Heart left ventricle (tissue), 16 donors: ENCODE measurements around the gene THSD4. TPM values are rescaled to one million over a fixed set of nuclear protein-coding genes. Genes with fewer than 3 reads are reported as not detected.

Experiments used
- ATAC-seq, 4 donors: fragments of 200-7000 bp; cut with Tn5 transposase; one replicate each; pipeline ENCODE4 v1.9.1; 2020 to 2022; ENCODE audit warnings: moderate library complexity in 4 of 4, mild to moderate bottlenecking in 3 of 4, moderate number of reproducible peaks in 1 of 4
- DNase-seq, 5 donors: peaks; one replicate each; pipeline ENCODE4 v3.0.0-alpha.2; 2020
- H3K27ac ChIP-seq, 12 donors: fragments of 200-600 bp; sonication (generic) in 4 of 12; one replicate each; pipeline versions ENCODE4 v1.5.0 to v1.8.0; 2016 to 2022; ENCODE audit warnings: mild to moderate bottlenecking in 2 of 12
- H3K27me3 ChIP-seq, 9 donors: fragments of 200-600 bp; sonication (generic) in 2 of 9; one replicate each; pipeline versions ENCODE4 v1.5.1 to v1.8.0; 2016 to 2022; ENCODE audit warnings: mild to moderate bottlenecking in 3 of 9
- H3K36me3 ChIP-seq, 9 donors: fragments of 200-600 bp; sonication (generic) in 2 of 9; one replicate each; pipeline versions ENCODE4 v1.5.0 to v1.8.0; 2018 to 2022; ENCODE audit warnings: mild to moderate bottlenecking in 2 of 9
- H3K4me1 ChIP-seq, 12 donors: fragments of 200-600 bp; sonication (generic) in 4 of 12; one replicate each; pipeline versions ENCODE4 v1.5.0 to v1.8.0; 2016 to 2022; ENCODE audit warnings: mild to moderate bottlenecking in 3 of 12
- H3K4me3 ChIP-seq, 12 donors: fragments of 200-600 bp; sonication (generic) in 4 of 12; one replicate each; pipeline versions ENCODE4 v1.5.0 to v1.8.0; 2017 to 2022; ENCODE audit warnings: mild to moderate bottlenecking in 9 of 12, moderate library complexity in 4 of 12
- H3K9me3 ChIP-seq, 12 donors: fragments of 200-600 bp; sonication (generic) in 4 of 12; one replicate each; pipeline versions ENCODE4 v1.5.0 to v1.8.0; 2016 to 2022; ENCODE audit warnings: mild to moderate bottlenecking in 1 of 12
- CTCF ChIP-seq, 12 donors: fragments of 200-600 bp; sonication (generic) in 4 of 12; IDR thresholded peaks; one replicate each; pipeline versions ENCODE4 v1.5.0 to v1.8.0; 2018 to 2022; ENCODE audit warnings: antibody characterized with exemption in 12 of 12, mild to moderate bottlenecking in 5 of 12
- POLR2A ChIP-seq, 2 donors: fragments of 450-650 bp; IDR thresholded peaks; one replicate each; pipeline ENCODE4 v1.6.1; 2017; ENCODE audit warnings: antibody characterized with exemption in 2 of 2, mild to moderate bottlenecking in 2 of 2, moderate library complexity in 2 of 2
- WGBS, 4 donors: extraction: QIAGEN DNeasy Blood & Tissue Kit in 2 of 4; methylation state at CpG; one replicate each; pipeline versions ENCODE4 v1.1.5 to v1.1.7; 2013 to 2018; 5-methylcytosine and 5-hydroxymethylcytosine counted together
- intact Hi-C, 10 donors: fragments of 100-400 bp; cut with DNase I; formaldehyde crosslinking; loops; one replicate each; pipeline versions ENCODE4 v1.11.1 to v1.14.2; 2022
- polyA plus RNA-seq, 2 donors: library from polyadenylated mRNA; stranded (reverse); fragments of 200-250 nt; gene quantifications; one replicate each; pipeline ENCODE4 v1.2.3, GENCODE V29; 2013
- total RNA-seq, 9 donors: library from RNA; depleted of rRNA in 2 of 9; stranded (reverse); fragments of >200 nt in 2 of 9; fragmentation: NEBNext Ultra II Directional in 3 of 9; extraction: Animal tissue kit (Norgen Biotek cat#: 25700) in 3 of 9; gene quantifications; one replicate each; pipeline versions ENCODE4 v1.1.0 to v1.2.4, GENCODE V29; 2016 to 2023
- donor health status: ischemic (EF 13 %, LVEDD 7.1; RV severe dilation, severe dysfunction).
- donor health status: healthy with polysubstance abuse.
- donor health status: DM: no; HTN: yes; CAD: no.
- donor health status: DM: no; HTN: no; CAD: no.
- donor health status: ischemic (EF 25% LVEDD 6.9; RV normal size, moderate dysfunction).
- donor health status: ischemic (EF 25% LVEDD 5.7; RV mildly dilated, moderate dysfunction).
- donor health status: healthy.
- donor health status: DM: yes; HTN: yes; CAD: no.
- donor health status: ischemic (EF 35%, LVEDD 5.7; RV mildly dilated, moderate dysfunction).
- donor health status: nonischemic (EF 11% LVEDD 7.7; RV severe dilation, severe dysfunction).
- donor health status: DM: yes; HTN: yes; CAD: no.
- donor health status: PGD.
- donor health status: ischemic (EF 29% LVEDD 5.4; RV normal size, mild dysfunction).
- donor health status: nonischemic (EF 23%, LVEDD 6.1; RV moderate dilation, normal function).

The THSD4 gene
- total and polyA plus RNA-seq, 11 donors, result 32.6 to 206 (median 93.2) TPM

GRCh38 chr15:71120428-71120944 is 5.2 kb downstream of the THSD4 start:
- TF ChIP-seq POLR2A (IDR thresholded peaks at IDR 0.05) (no peak), CTCF (IDR thresholded peaks at IDR 0.05) (no peak)
- intact Hi-C loops, result loop anchor here in 1 of 10 donors (5.0 kb wide), 1 partner anchor 217 kb away; no protein-coding TSS in a partner anchor
- H3K4me3 ChIP-seq, result no peak overlapping the region
- 69 to 73% (median 71%) methylated on average over 8 of the region's 8 CpGs for WGBS, 4 donors
- peaks cover 0 to 15% (median 0%) of the 10 kb centered on the region in 9 donors for H3K27me3 ChIP-seq
- no peak for DNase-seq
- H3K9me3 ChIP-seq, result no peaks in the 10 kb centered on the region
- peaks cover 0 to 73% (median 18%) of the 10 kb centered on the region in 12 donors for H3K4me1 ChIP-seq
- H3K36me3 ChIP-seq, result no peaks in the 10 kb centered on the region
- ATAC-seq, result no peak
- peak overlapping the region in 6 of 12 donors; percentile 17 to 93 (median 28) for H3K27ac ChIP-seq

- intact Hi-C loops, result loop anchor here in 1 of 10 donors (5.0 kb wide), 1 partner anchor 216 kb away; no protein-coding TSS in a partner anchor
- Histone ChIP-seq H3K4me3 (no peak overlapping the region), H3K27me3 (peaks cover 0 to 6% (median 0%) of the 10 kb centered on the region in 9 donors), H3K36me3 (no peaks in the 10 kb centered on the region), H3K4me1 (peaks cover 0 to 74% (median 17%) of the 10 kb centered on the region in 12 donors), H3K9me3 (no peaks in the 10 kb centered on the region), H3K27ac (peak overlapping the region in 8 of 12 donors; percentile 7 to 93 (median 40))
- TF ChIP-seq CTCF (IDR thresholded peaks at IDR 0.05) (no peak), POLR2A (IDR thresholded peaks at IDR 0.05) (no peak)
- 35 to 60% (median 44%) methylated on average over 3 to 4 of the region's 4 CpGs for WGBS, 4 donors
- DNase-seq (no peak), ATAC-seq (peak in 2 of 4 donors; percentile 5 to 47)
Observed at GRCh38 chr15:71121442-71121841, 6.2 kb downstream of the THSD4 start.

GRCh38 chr15:71124937-71125790 is 9.9 kb downstream of the THSD4 start:
- 38 to 62% (median 51%) methylated on average over 8 of the region's 8 CpGs for WGBS, 4 donors
- intact Hi-C loops, result loop anchor here in 1 of 10 donors (5.0 kb wide), 1 partner anchor 212 kb away; no protein-coding TSS in a partner anchor
- Histone ChIP-seq H3K4me1 (peaks cover 0 to 77% (median 18%) of the 10 kb centered on the region in 12 donors), H3K4me3 (peak overlapping the region in 2 of 12 donors; percentile 2 to 25), H3K27me3 (no peaks in the 10 kb centered on the region), H3K27ac (peak overlapping the region; percentile 4 to 90 (median 74)), H3K9me3 (no peaks in the 10 kb centered on the region), H3K36me3 (no peaks in the 10 kb centered on the region)
- peak; percentile 22 to 53 (median 40) for ATAC-seq
- TF ChIP-seq POLR2A (IDR thresholded peaks at IDR 0.05) (no peak), CTCF (IDR thresholded peaks at IDR 0.05) (no peak)
- DNase-seq, result no peak
